HepG2 (cell line): ENCODE data around the gene PPM1E. TPM values are rescaled to one million over a fixed set of nuclear protein-coding genes. Genes with fewer than 3 reads are reported as not detected.

Source experiments
- ATAC-seq: fragments of 200-7000 bp; cut with Tn5 transposase; 3 replicates; pipeline ENCODE4 v1.9.1; 2020; ENCODE audit warnings: mild to moderate bottlenecking, moderate library complexity
- BruUV-seq: library from RNA; stranded (reverse); fragments of 400-500 nt; replicated peaks from 2 replicates; lab custom pipeline; 2021; lab: Mats Ljungman, UMichigan
- CTCF ChIA-PET: fragments of 300-600 bp; formaldehyde crosslinking; extraction: SDS; loops from one replicate; lab custom pipeline; 2021; ENCODE audit warnings: low total read pairs, inconsistent platforms, low intra/inter-chr PET ratio; lab: Yijun Ruan, JAX
- POLR2A ChIA-PET: fragments of 350-600 bp; sonication (Branson Sonifier 250); formaldehyde crosslinking; loops from one replicate; lab custom pipeline; 2020; ENCODE audit warnings: antibody characterized with exemption, inconsistent platforms; lab: Yijun Ruan, JAX
- DNase-seq: peaks from one replicate; pipeline ENCODE4 v3.0.0-alpha.2; 2015; ENCODE audit warnings: low spot score
- FAIRE-seq: peaks from 3 replicates; lab custom pipeline; 2011; peaks lifted over from hg19 to GRCh38; lab: Jason Lieb, UNC
- H2AFZ ChIP-seq: one replicate; pipeline ENCODE4 v1.6.1; 2011; ENCODE audit warnings: low read length, inconsistent platforms
- H3K27ac ChIP-seq: fragments of 300-600 bp; 3 replicates; pipeline ENCODE4 v1.8.0; 2011; ENCODE audit warnings: mixed run types, mild to moderate bottlenecking, mixed read lengths, low read length, inconsistent platforms; ENCODE audit not compliant: insufficient read depth; ENCODE audit errors: extremely low read length
- H3K27me3 ChIP-seq, 2 experiments: fragments of 200-600 bp in 1 of 2; 2 replicates in 1 of 2; 3 replicates in 1 of 2; pipeline versions ENCODE4 v1.6.0 to v1.8.0; 2011; ENCODE audit warnings: low read length in 2 of 2, mild to moderate bottlenecking in 2 of 2, moderate library complexity in 2 of 2, inconsistent platforms in 1 of 2; ENCODE audit not compliant: insufficient read depth in 2 of 2, control insufficient read depth in 1 of 2
- H3K36me3 ChIP-seq, 2 experiments: fragments of 200-600 bp in 1 of 2; replicated peaks in 1 of 2; 2 replicates in 1 of 2; 3 replicates in 1 of 2; pipeline versions ENCODE4 v1.5.1 to v1.8.0; 2011; ENCODE audit warnings: low read length in 2 of 2, inconsistent platforms in 1 of 2; ENCODE audit not compliant: insufficient read depth in 2 of 2, control insufficient read depth in 1 of 2
- H3K4me1 ChIP-seq: 2 replicates; pipeline ENCODE4 v1.5.1; 2012; ENCODE audit warnings: low read length, inconsistent platforms; ENCODE audit not compliant: insufficient read depth
- H3K4me2 ChIP-seq: 2 replicates; pipeline ENCODE4 v1.6.0; 2011; ENCODE audit warnings: low read depth, low read length, inconsistent platforms
- H3K4me3 ChIP-seq, 3 experiments: fragments of 200-600 bp in 1 of 3; sonication (generic), shearing (Covaris generic) in 1 of 3; replicated peaks in 1 of 3; 2 replicates each; pipeline ENCODE4 v1.5.1; 2011 to 2016; ENCODE audit warnings: low read length in 3 of 3, inconsistent platforms in 2 of 3, low read depth in 2 of 3, mild to moderate bottlenecking in 2 of 3, control low read depth in 1 of 3, mixed read lengths in 1 of 3; ENCODE audit not compliant: insufficient read depth in 1 of 3
- H3K79me2 ChIP-seq: one replicate; pipeline ENCODE4 v1.6.1; 2011; ENCODE audit warnings: low read length, inconsistent platforms; ENCODE audit not compliant: insufficient read depth
- H3K9ac ChIP-seq: 2 replicates; pipeline ENCODE4 v1.6.0; 2011; ENCODE audit warnings: mild to moderate bottlenecking, low read depth, low read length, inconsistent platforms; ENCODE audit not compliant: insufficient read depth
- H3K9me3 ChIP-seq: 2 replicates; pipeline ENCODE4 v1.5.1; 2012; ENCODE audit warnings: mild to moderate bottlenecking, low read length
- H4K20me1 ChIP-seq: 2 replicates; pipeline ENCODE4 v1.6.0; 2011; ENCODE audit warnings: inconsistent platforms, mild to moderate bottlenecking, low read length, moderate library complexity; ENCODE audit not compliant: insufficient read depth
- ELF3 ChIP-seq: IDR thresholded peaks from 2 replicates; pipeline ENCODE4 v1.6.1; 2016; ENCODE audit warnings: missing genetic modification reagents, missing compliant biosample characterization
- MAFF ChIP-seq: IDR thresholded peaks from 2 replicates; pipeline ENCODE4 v1.6.1; 2011; ENCODE audit warnings: low read depth, low read length, improper control_type of control experiment
- NFKBIZ ChIP-seq: IDR thresholded peaks from 2 replicates; pipeline ENCODE4 v1.6.1; 2018; ENCODE audit warnings: missing genetic modification reagents, missing compliant biosample characterization
- ZFP36L1 ChIP-seq: sonication (generic); formaldehyde crosslinking; IDR thresholded peaks from 2 replicates; pipeline ENCODE4 v1.8.0; 2022; ENCODE audit warnings: mild to moderate bottlenecking, missing genetic modification reagents, moderate library complexity
- ZMYM4 ChIP-seq: sonication (generic); formaldehyde crosslinking; IDR thresholded peaks from 2 replicates; pipeline ENCODE4 v1.8.1; 2023; ENCODE audit warnings: mild to moderate bottlenecking, missing genetic modification reagents
- ZNF225 ChIP-seq: sonication (generic); formaldehyde crosslinking; IDR thresholded peaks from 2 replicates; pipeline ENCODE4 v1.4.0; 2020; ENCODE audit warnings: mild to moderate bottlenecking, missing genetic modification reagents
- ZNF331 ChIP-seq: sonication (generic); formaldehyde crosslinking; IDR thresholded peaks from 2 replicates; pipeline ENCODE4 v1.4.0; 2020; ENCODE audit warnings: missing genetic modification reagents
- ZNF543 ChIP-seq: sonication (generic); formaldehyde crosslinking; IDR thresholded peaks from 2 replicates; pipeline ENCODE4 v1.4.0; 2020; ENCODE audit warnings: mild to moderate bottlenecking, missing genetic modification reagents
- ZNF749 ChIP-seq: sonication (generic); formaldehyde crosslinking; IDR thresholded peaks from 2 replicates; pipeline ENCODE4 v1.8.0; 2022; ENCODE audit warnings: mild to moderate bottlenecking, missing genetic modification reagents, moderate library complexity, borderline replicate concordance
- ZNF788 ChIP-seq: sonication (generic); formaldehyde crosslinking; IDR thresholded peaks from 2 replicates; pipeline ENCODE4 v1.5.0; 2020; ENCODE audit warnings: mild to moderate bottlenecking, missing genetic modification reagents, borderline replicate concordance
- ZZZ3 ChIP-seq: sonication (generic); formaldehyde crosslinking; IDR thresholded peaks from 2 replicates; pipeline ENCODE4 v1.4.0; 2020; ENCODE audit warnings: missing genetic modification reagents, mild to moderate bottlenecking, borderline replicate concordance
- WGBS: methylation state at CpG from one replicate; pipeline ENCODE4 v1.1.6; 2017; ENCODE audit warnings: low lambda C conversion rate; 5-methylcytosine and 5-hydroxymethylcytosine counted together
- in situ Hi-C: cut with HindIII; loops from 2 replicates; pipeline ENCODE4 v1.10.0; 2017; ENCODE audit warnings: low pct_unique_long_range_greater_than_20kb; ENCODE audit not compliant: extremely low pct_ligation_motif_present
- intact Hi-C: fragments of 100-400 bp; cut with micrococcal nuclease; formaldehyde crosslinking; loops from one replicate; pipeline ENCODE4 v1.10.0; 2022; ENCODE audit not compliant: unreplicated experiment
- polyA plus RNA-seq, 8 experiments: library from polyadenylated mRNA; depleted of rRNA in 3 of 8; stranded (reverse) in 7 of 8; unstranded in 1 of 8; fragments of >200 nt; fragmentation: Illumina TruSeq in 4 of 8; extraction: Trizol in 4 of 8; gene quantifications; 2 replicates each; pipeline versions ENCODE4 v1.2.1 to v1.2.3, GENCODE V29; 2011 to 2016; ENCODE audit warnings: low read depth in 4 of 8, missing spikeins in 1 of 8, mixed read lengths in 1 of 8; ENCODE audit not compliant: insufficient read depth in 1 of 8
- total RNA-seq, 5 experiments: library from RNA; depleted of rRNA; stranded (reverse); fragments of >200 nt; fragmentation: Illumina TruSeq; extraction: Trizol; gene quantifications; 2 replicates each; pipeline ENCODE4 v1.2.3, GENCODE V29; 2016; ENCODE audit warnings: low read depth in 1 of 5
- TF ChIP-seq, protein P1 (sequence below): sonication (generic); formaldehyde crosslinking; IDR thresholded peaks from 2 replicates; pipeline ENCODE4 v1.8.0; 2022; ENCODE audit warnings: low read depth, missing genetic modification reagents
- TF ChIP-seq, protein P2 (sequence below): sonication (generic); formaldehyde crosslinking; IDR thresholded peaks from 2 replicates; pipeline ENCODE4 v1.4.0; 2020; ENCODE audit warnings: missing genetic modification reagents
- TF ChIP-seq, protein P3 (sequence below): IDR thresholded peaks from 2 replicates; pipeline ENCODE4 v1.6.1; 2016; ENCODE audit warnings: low read depth, borderline replicate concordance
- TF ChIP-seq, protein P4 (sequence below): sonication (generic); formaldehyde crosslinking; IDR thresholded peaks from 2 replicates; pipeline ENCODE4 v1.5.1; 2020; ENCODE audit warnings: mild to moderate bottlenecking, missing genetic modification reagents, borderline replicate concordance
- TF ChIP-seq, protein P5 (sequence below): sonication (generic); formaldehyde crosslinking; IDR thresholded peaks from 2 replicates; pipeline ENCODE4 v1.5.0; 2020; ENCODE audit warnings: mild to moderate bottlenecking, missing genetic modification reagents
- TF ChIP-seq, protein P6 (sequence below): IDR thresholded peaks from 2 replicates; pipeline ENCODE4 v1.6.1; 2016; ENCODE audit warnings: control low read depth

The PPM1E gene
- total and polyA plus RNA-seq, 2 of the 13 experiments (the other 11 are each of a cell fraction or from before 2014, with no cell fraction given), result 0.15 TPM; not detected in 1

DNA sequence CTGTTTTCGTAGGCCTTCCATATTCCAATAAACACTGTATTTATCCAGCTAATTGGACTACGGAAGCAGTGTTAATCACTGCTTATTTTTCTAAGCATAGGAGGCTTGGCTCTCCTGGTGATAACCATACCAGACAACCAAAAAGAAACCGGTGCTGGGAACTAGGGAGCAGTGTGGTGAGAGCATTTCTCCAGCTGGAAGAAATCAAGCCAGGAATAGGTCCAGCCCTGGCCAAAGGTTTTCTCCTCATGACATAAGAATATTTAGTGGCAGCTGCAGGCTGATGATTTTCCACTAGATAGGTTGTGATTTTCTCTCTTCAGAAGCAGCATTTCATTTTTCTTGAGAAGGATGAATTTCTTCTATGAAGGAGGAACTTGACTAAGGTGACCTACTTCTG lies 209.6 kb downstream of the PPM1E start (continued):
- TF ChIP-seq, protein P1, sequence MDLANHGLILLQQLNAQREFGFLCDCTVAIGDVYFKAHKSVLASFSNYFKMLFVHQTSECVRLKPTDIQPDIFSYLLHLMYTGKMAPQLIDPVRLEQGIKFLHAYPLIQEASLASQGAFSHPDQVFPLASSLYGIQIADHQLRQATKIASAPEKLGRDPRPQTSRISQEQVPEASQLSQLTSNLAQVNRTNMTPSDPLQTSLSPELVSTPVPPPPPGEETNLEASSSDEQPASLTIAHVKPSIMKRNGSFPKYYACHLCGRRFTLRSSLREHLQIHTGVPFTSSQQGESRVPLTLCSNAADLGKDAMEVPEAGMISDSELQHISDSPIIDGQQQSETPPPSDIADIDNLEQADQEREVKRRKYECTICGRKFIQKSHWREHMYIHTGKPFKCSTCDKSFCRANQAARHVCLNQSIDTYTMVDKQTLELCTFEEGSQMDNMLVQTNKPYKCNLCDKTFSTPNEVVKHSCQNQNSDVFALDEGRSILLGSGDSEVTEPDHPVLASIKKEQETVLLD (CRISPR knock-in tag), result no peak
- TF ChIP-seq ZFP36L1 (CRISPR knock-in tag) (no peak), ZNF749 (CRISPR knock-in tag) (no peak), ZMYM4 (CRISPR knock-in tag) (no peak), ELF3 (CRISPR knock-in tag) (no peak)

DNA sequence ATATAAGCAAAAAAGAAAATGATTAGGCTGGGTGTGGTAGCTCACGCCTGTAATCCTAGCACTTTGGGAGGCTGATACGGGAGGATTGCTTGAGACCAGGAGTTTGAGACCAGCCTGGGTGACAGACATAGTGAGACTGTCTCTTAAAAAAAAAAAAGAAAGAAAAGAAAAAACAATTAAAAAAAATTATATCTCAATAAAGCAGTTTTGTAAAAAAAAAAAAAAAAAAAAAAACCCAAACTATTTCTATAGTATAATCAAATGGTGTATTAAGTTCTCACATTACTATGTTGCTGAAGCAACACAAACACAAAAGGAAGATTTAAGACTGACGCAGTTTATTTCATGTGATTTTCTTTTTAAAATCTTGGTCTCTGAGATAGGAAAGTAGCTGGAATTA lies 210.6 kb downstream of the PPM1E start:
- Histone ChIP-seq H4K20me1 (no peaks in the 10 kb centered on the region), H3K27me3 (0 out of 5 replicates have a peak, but pooled peaks cover 0 to 2% of the 10 kb centered on the region in 2 experiments), H3K4me2 (no peak overlapping the region), H3K4me3 (no peak overlapping the region), H3K9ac (no peak overlapping the region), H3K36me3 (no peaks in the 10 kb centered on the region), H3K27ac (no peak overlapping the region), H2AFZ (no peak overlapping the region), H3K9me3 (no peaks in the 10 kb centered on the region), H3K4me1 (no peaks in the 10 kb centered on the region), H3K79me2 (no peaks in the 10 kb centered on the region)
- DNase-seq (no peak), ATAC-seq (no peak), FAIRE-seq (no peak)
- ChIA-PET CTCF (no interaction called here), POLR2A (no interaction called here)
- no TSS peak for BruUV-seq
- in situ Hi-C loops (no loop called here), intact Hi-C loops (no loop called here)
- WGBS, result 88% methylated on average over 3 of the region's 3 CpGs
- no peak for TF ChIP-seq ZNF788
- no peak for TF ChIP-seq NFKBIZ (CRISPR knock-in tag)
- no peak for TF ChIP-seq ZNF331
- no peak for TF ChIP-seq MAFF
- TF ChIP-seq, protein P2, sequence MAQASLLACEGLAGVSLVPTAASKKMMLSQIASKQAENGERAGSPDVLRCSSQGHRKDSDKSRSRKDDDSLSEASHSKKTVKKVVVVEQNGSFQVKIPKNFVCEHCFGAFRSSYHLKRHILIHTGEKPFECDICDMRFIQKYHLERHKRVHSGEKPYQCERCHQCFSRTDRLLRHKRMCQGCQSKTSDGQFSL (CRISPR knock-in tag), result no peak
- TF ChIP-seq, protein P3, sequence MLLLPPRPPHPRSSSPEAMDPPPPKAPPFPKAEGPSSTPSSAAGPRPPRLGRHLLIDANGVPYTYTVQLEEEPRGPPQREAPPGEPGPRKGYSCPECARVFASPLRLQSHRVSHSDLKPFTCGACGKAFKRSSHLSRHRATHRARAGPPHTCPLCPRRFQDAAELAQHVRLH (CRISPR knock-in tag), result no peak
- no peak for TF ChIP-seq ZZZ3 (CRISPR knock-in tag)
- no peak for TF ChIP-seq ZNF225 (CRISPR knock-in tag)
- TF ChIP-seq ZFP36L1 (CRISPR knock-in tag), result no peak
- TF ChIP-seq, protein P4, sequence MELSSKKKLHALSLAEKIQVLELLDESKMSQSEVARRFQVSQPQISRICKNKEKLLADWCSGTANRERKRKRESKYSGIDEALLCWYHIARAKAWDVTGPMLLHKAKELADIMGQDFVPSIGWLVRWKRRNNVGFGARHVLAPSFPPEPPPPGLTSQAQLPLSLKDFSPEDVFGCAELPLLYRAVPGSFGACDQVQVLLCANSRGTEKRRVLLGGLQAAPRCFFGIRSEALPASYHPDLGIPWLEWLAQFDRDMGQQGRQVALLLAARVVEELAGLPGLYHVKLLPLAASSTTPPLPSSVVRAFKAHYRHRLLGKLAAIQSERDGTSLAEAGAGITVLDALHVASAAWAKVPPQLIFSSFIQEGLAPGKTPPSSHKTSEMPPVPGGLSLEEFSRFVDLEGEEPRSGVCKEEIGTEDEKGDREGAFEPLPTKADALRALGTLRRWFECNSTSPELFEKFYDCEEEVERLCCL (CRISPR knock-in tag), result no peak
- TF ChIP-seq, protein P5, sequence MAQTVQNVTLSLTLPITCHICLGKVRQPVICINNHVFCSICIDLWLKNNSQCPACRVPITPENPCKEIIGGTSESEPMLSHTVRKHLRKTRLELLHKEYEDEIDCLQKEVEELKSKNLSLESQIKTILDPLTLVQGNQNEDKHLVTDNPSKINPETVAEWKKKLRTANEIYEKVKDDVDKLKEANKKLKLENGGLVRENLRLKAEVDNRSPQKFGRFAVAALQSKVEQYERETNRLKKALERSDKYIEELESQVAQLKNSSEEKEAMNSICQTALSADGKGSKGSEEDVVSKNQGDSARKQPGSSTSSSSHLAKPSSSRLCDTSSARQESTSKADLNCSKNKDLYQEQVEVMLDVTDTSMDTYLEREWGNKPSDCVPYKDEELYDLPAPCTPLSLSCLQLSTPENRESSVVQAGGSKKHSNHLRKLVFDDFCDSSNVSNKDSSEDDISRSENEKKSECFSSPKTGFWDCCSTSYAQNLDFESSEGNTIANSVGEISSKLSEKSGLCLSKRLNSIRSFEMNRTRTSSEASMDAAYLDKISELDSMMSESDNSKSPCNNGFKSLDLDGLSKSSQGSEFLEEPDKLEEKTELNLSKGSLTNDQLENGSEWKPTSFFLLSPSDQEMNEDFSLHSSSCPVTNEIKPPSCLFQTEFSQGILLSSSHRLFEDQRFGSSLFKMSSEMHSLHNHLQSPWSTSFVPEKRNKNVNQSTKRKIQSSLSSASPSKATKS (CRISPR knock-in tag), result no peak
- no peak for TF ChIP-seq ZNF543 (CRISPR knock-in tag)
- TF ChIP-seq, protein P6, sequence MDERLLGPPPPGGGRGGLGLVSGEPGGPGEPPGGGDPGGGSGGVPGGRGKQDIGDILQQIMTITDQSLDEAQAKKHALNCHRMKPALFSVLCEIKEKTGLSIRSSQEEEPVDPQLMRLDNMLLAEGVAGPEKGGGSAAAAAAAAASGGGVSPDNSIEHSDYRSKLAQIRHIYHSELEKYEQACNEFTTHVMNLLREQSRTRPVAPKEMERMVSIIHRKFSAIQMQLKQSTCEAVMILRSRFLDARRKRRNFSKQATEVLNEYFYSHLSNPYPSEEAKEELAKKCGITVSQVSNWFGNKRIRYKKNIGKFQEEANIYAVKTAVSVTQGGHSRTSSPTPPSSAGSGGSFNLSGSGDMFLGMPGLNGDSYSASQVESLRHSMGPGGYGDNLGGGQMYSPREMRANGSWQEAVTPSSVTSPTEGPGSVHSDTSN, result no peak
